IMR-90 (cell line): Measurements from ENCODE around the gene KRT32. TPM values are rescaled to one million over a fixed set of nuclear protein-coding genes. Genes with fewer than 3 reads are reported as not detected.

ENCODE experiments used
- ATAC-seq: fragments of 200-7000 bp; cut with Tn5 transposase; 2 replicates; pipeline ENCODE4 v1.9.1; 2020; ENCODE audit warnings: low read depth, mild to moderate bottlenecking, moderate library complexity
- BruUV-seq: library from RNA; stranded (reverse); fragments of 400-500 nt; replicated peaks from 2 replicates; lab custom pipeline; 2021; lab: Mats Ljungman, UMichigan
- CTCF ChIA-PET: fragments of 300-600 bp; formaldehyde crosslinking; extraction: SDS; loops from one replicate; lab custom pipeline; 2021; ENCODE audit warnings: antibody characterized with exemption; lab: Yijun Ruan, JAX
- POLR2A ChIA-PET: fragments of 300-600 bp; sonication (Branson Sonifier 250); formaldehyde crosslinking; loops from one replicate; lab custom pipeline; 2022; ENCODE audit warnings: antibody characterized with exemption; ENCODE audit not compliant: unreplicated experiment; lab: Charles Lee
- DNase-seq: peaks from one replicate; pipeline ENCODE4 v3.0.0; 2013
- H2AFZ ChIP-seq: replicated peaks from 2 replicates; pipeline ENCODE3; 2013; ENCODE audit warnings: low read length, mild to moderate bottlenecking; ENCODE audit not compliant: poor library complexity
- H2AK5ac ChIP-seq: 2 replicates; pipeline ENCODE4 v1.6.1; 2013; ENCODE audit warnings: low read depth, low read length, inconsistent platforms
- H2AK9ac ChIP-seq: replicated peaks from 2 replicates; pipeline ENCODE3; 2013; ENCODE audit warnings: mild to moderate bottlenecking, low read depth, low read length, moderate library complexity; ENCODE audit not compliant: poor library complexity
- H2BK120ac ChIP-seq: 2 replicates; pipeline ENCODE4 v1.6.1; 2013; ENCODE audit warnings: low read depth, low read length, inconsistent platforms
- H2BK15ac ChIP-seq: 3 replicates; pipeline ENCODE4 v1.6.1; 2013; ENCODE audit warnings: low read depth, low read length, inconsistent platforms
- H2BK20ac ChIP-seq: 2 replicates; pipeline ENCODE4 v1.6.1; 2013; ENCODE audit warnings: low read depth, mild to moderate bottlenecking, inconsistent platforms, low read length, moderate library complexity
- H2BK5ac ChIP-seq: 2 replicates; pipeline ENCODE4 v1.6.1; 2013; ENCODE audit warnings: mild to moderate bottlenecking, low read depth, low read length, inconsistent platforms; ENCODE audit not compliant: poor library complexity, severe bottlenecking
- H3K14ac ChIP-seq: replicated peaks from 2 replicates; pipeline ENCODE4 v1.6.1; 2013; ENCODE audit warnings: low read depth, low read length, inconsistent platforms
- H3K18ac ChIP-seq: 2 replicates; pipeline ENCODE4 v1.6.1; 2013; ENCODE audit warnings: low read depth, low read length, control low read depth
- H3K23ac ChIP-seq: 2 replicates; pipeline ENCODE4 v1.6.1; 2013; ENCODE audit warnings: low read depth, low read length, inconsistent platforms
- H3K27ac ChIP-seq: 2 replicates; pipeline ENCODE4 v1.5.1; 2013; ENCODE audit warnings: mild to moderate bottlenecking, control low read depth, low read length; ENCODE audit not compliant: insufficient read depth
- H3K27me3 ChIP-seq: 2 replicates; pipeline ENCODE4 v1.6.1; 2013; ENCODE audit warnings: low read length; ENCODE audit not compliant: control insufficient read depth, insufficient read depth
- H3K36me3 ChIP-seq: 2 replicates; pipeline ENCODE4 v1.6.1; 2013; ENCODE audit warnings: low read length, mixed read lengths; ENCODE audit not compliant: control insufficient read depth, insufficient read depth
- H3K4ac ChIP-seq: 2 replicates; pipeline ENCODE4 v1.6.1; 2013; ENCODE audit warnings: low read depth, low read length, inconsistent platforms
- H3K4me1 ChIP-seq: 2 replicates; pipeline ENCODE4 v1.6.1; 2013; ENCODE audit warnings: low read length, mixed read lengths; ENCODE audit not compliant: control insufficient read depth, insufficient read depth
- H3K4me2 ChIP-seq: 2 replicates; pipeline ENCODE4 v1.6.1; 2013; ENCODE audit warnings: low read depth, mild to moderate bottlenecking, control low read depth, low read length, moderate library complexity
- H3K4me3 ChIP-seq: 2 replicates; pipeline ENCODE4 v1.5.1; 2013; ENCODE audit warnings: low read depth, mild to moderate bottlenecking, control low read depth, low read length, moderate library complexity; ENCODE audit not compliant: insufficient read depth
- H3K56ac ChIP-seq: 2 replicates; pipeline ENCODE4 v1.6.1; 2013; ENCODE audit warnings: low read length, inconsistent platforms; ENCODE audit not compliant: insufficient read depth; ENCODE audit errors: extremely low read depth
- H3K79me1 ChIP-seq, 2 experiments: 2 replicates each; pipeline ENCODE4 v1.6.1; 2013; ENCODE audit warnings: low read length in 2 of 2, inconsistent platforms in 1 of 2, low read depth in 1 of 2
- H3K9ac ChIP-seq: 2 replicates; pipeline ENCODE4 v1.6.1; 2013; ENCODE audit warnings: low read depth, low read length, control low read depth
- H3K9me1 ChIP-seq: 2 replicates; pipeline ENCODE4 v1.6.1; 2013; ENCODE audit warnings: low read length, inconsistent platforms; ENCODE audit not compliant: insufficient read depth
- H3K9me3 ChIP-seq: 2 replicates; pipeline ENCODE4 v1.6.1; 2013; ENCODE audit warnings: low read length; ENCODE audit not compliant: control insufficient read depth, insufficient read depth
- H4K20me1 ChIP-seq: 2 replicates; pipeline ENCODE4 v1.6.1; 2013; ENCODE audit warnings: low read length, inconsistent platforms; ENCODE audit not compliant: insufficient read depth
- H4K5ac ChIP-seq: 2 replicates; pipeline ENCODE4 v1.6.1; 2013; ENCODE audit warnings: mild to moderate bottlenecking, low read depth, low read length, control low read depth
- H4K8ac ChIP-seq, 2 experiments: 2 replicates each; pipeline ENCODE4 v1.6.1; 2013; ENCODE audit warnings: low read depth in 2 of 2, low read length in 2 of 2, control low read depth in 1 of 2, inconsistent platforms in 1 of 2
- H4K91ac ChIP-seq: 2 replicates; pipeline ENCODE4 v1.6.1; 2013; ENCODE audit warnings: low read depth, low read length, inconsistent platforms; ENCODE audit not compliant: insufficient read depth
- CEBPB ChIP-seq: IDR thresholded peaks from 2 replicates; pipeline ENCODE4 v1.6.1; 2012; ENCODE audit warnings: low read depth, low read length, improper control_type of control experiment
- MXI1 ChIP-seq: IDR thresholded peaks from 2 replicates; pipeline ENCODE4 v1.6.1; 2012; ENCODE audit warnings: low read depth, mild to moderate bottlenecking, low read length, moderate library complexity, borderline replicate concordance
- WGBS, 2 experiments: methylation state at CpG; one replicate each; pipeline versions ENCODE4 v1.1.5 to v1.1.7; 2013; ENCODE audit warnings: missing lambda C conversion rate in 2 of 2; ENCODE audit not compliant: insufficient read length in 1 of 2; ENCODE audit errors: extremely low coverage in 2 of 2; 5-methylcytosine and 5-hydroxymethylcytosine counted together
- dilution Hi-C: fragments of 300-500 bp; cut with HindIII; formaldehyde crosslinking; loops from one replicate; pipeline ENCODE4 v1.14.3; 2018; ENCODE audit warnings: low sequenced_read_pairs; ENCODE audit not compliant: unreplicated experiment
- in situ Hi-C: fragments of 300-500 bp; cut with MboI; formaldehyde crosslinking; loops from 3 replicates; pipeline ENCODE4 v1.14.3; 2019; ENCODE audit warnings: low sequenced_read_pairs, inconsistent platforms, mixed read lengths
- intact Hi-C: fragments of 100-400 bp; cut with micrococcal nuclease; formaldehyde crosslinking; loops from 2 replicates; pipeline ENCODE4 v1.10.0; 2022
- polyA plus RNA-seq, 3 experiments: library from polyadenylated mRNA; depleted of rRNA; stranded (reverse); fragments of >200 nt; gene quantifications; 2 replicates each; pipeline ENCODE4 v1.2.3, GENCODE V29; 2012; ENCODE audit warnings: low replicate concordance in 1 of 3
- total RNA-seq: library from RNA; depleted of rRNA; stranded (reverse); fragments of >200 nt; gene quantifications from 2 replicates; pipeline ENCODE4 v1.2.3, GENCODE V29; 2012

The KRT32 gene
- total and polyA plus RNA-seq, 2 of the 4 experiments (the other 2 are of a cell fraction): 0.09 TPM; not detected in 1

GRCh38 chr17:41500131-41500911 is 33.1 kb upstream of the KRT32 start:
- H2BK120ac ChIP-seq: peak overlapping the region; percentile 91
- no peak overlapping the region for H3K9ac ChIP-seq
- no peak overlapping the region; the same call in 1 of the 2 replicates for H3K27ac ChIP-seq
- H3K18ac ChIP-seq: peak overlapping the region; percentile 25; the same call in 1 of the 2 replicates
- ATAC-seq: peak; percentile 28
- H2AK5ac ChIP-seq: peak overlapping the region; percentile 96
- WGBS, 2 experiments: 45% methylated on average over 6 of the region's 15 CpGs; no CpG with 5 or more reads in 1 of the 2 experiments
- H3K9me1 ChIP-seq: peaks cover 19% of the 10 kb centered on the region
- peak overlapping the region; percentile 84 for H2AFZ ChIP-seq
- peak overlapping the region; percentile 86 for H3K4ac ChIP-seq
- H3K56ac ChIP-seq: no peak overlapping the region
- BruUV-seq: no TSS peak
- peak overlapping the region; percentile 89 for H3K14ac ChIP-seq
- no peak overlapping the region for H3K4me2 ChIP-seq
- peak overlapping the region; percentile 69 for H2BK20ac ChIP-seq
- H3K4me3 ChIP-seq: no peak overlapping the region
- peaks cover 18% of the 10 kb centered on the region for H3K4me1 ChIP-seq
- in situ Hi-C loops (no loop called here), intact Hi-C loops (no loop called here), dilution Hi-C loops (no loop called here)
- ChIA-PET POLR2A (no interaction called here), CTCF (interaction anchor here (1.0 kb wide), 1 partner anchor 148 kb away, joined by 3 read pairs; no protein-coding TSS in a partner anchor)
- peak overlapping the region; percentile 86 for H4K91ac ChIP-seq
- H3K23ac ChIP-seq: peak overlapping the region; percentile 76; the same call in 1 of the 2 replicates
- no peaks in the 10 kb centered on the region for H4K20me1 ChIP-seq
- peak overlapping the region; percentile 64 to 77 for H4K8ac ChIP-seq
- no peaks in the 10 kb centered on the region for H3K79me1 ChIP-seq
- peak; percentile 76 for DNase-seq
- peak overlapping the region; percentile 22 for H2BK5ac ChIP-seq
- H3K9me3 ChIP-seq: no peaks in the 10 kb centered on the region
- H4K5ac ChIP-seq: no peak overlapping the region; the same call in 1 of the 2 replicates
- TF ChIP-seq MXI1 (no peak), CEBPB (0 out of 2 replicates have a peak, but pooled peaks have one; percentile 7)
- H2AK9ac ChIP-seq: peak overlapping the region; percentile 89
- H3K36me3 ChIP-seq: no peaks in the 10 kb centered on the region
- H3K27me3 ChIP-seq: no peaks in the 10 kb centered on the region
- H2BK15ac ChIP-seq: peak overlapping the region; percentile 64; the same call in 2 of the 3 replicates
